ENCODE data around the gene ACACB.

ACACB gene

DNA sequence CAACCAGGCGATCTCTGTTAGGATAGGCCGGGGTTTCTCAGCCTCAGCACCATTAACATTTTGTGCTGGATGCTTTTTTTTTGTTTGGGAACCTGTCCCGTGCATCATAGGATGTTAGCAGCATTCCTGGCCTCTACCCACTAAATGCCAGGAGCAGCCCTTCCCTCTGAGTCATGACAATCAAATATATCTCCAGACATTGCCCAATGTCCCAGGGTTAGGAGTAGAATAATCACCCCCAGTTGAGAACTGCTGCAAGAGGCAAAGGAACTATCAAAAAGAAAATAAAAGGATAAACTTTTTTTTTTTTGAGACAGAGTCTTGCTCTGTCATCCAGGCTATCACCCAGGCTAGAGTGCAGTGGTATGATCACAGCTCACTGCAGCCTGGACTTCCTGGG is 76.0 kb downstream of the ACACB start:
- TF ChIP-seq, protein P1, sequence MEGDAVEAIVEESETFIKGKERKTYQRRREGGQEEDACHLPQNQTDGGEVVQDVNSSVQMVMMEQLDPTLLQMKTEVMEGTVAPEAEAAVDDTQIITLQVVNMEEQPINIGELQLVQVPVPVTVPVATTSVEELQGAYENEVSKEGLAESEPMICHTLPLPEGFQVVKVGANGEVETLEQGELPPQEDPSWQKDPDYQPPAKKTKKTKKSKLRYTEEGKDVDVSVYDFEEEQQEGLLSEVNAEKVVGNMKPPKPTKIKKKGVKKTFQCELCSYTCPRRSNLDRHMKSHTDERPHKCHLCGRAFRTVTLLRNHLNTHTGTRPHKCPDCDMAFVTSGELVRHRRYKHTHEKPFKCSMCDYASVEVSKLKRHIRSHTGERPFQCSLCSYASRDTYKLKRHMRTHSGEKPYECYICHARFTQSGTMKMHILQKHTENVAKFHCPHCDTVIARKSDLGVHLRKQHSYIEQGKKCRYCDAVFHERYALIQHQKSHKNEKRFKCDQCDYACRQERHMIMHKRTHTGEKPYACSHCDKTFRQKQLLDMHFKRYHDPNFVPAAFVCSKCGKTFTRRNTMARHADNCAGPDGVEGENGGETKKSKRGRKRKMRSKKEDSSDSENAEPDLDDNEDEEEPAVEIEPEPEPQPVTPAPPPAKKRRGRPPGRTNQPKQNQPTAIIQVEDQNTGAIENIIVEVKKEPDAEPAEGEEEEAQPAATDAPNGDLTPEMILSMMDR (IDR thresholded peaks at IDR 0.05; ENCODE audit: insufficient read depth, missing control alignments), result no peak
- no peak for DNase-seq (ENCODE audit: insufficient read length, low spot score)
- no peak for FAIRE-seq

DNA sequence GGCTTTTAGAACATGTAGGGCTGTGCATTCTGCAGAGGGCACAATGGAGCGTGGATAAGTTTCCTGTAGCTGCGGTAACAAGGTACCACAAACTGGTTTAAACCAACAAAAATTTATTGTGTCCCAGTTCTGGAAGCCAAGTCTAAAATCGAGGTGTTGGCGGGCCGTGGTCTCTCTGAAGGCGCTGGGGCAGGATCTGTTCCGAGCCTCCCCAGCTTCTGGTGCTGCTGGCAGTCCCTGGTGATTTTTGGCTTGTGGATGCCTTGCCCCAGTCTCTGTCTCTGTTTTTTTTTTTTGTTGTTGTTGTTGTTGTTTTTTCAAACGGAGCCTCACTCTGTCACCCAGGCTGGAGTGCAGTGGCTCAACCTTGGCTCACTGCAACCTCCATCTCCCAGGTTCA is 77.5 kb downstream of the ACACB start:
- no peak for DNase-seq (ENCODE audit: insufficient read length, low spot score)
- TF ChIP-seq, protein P1 (IDR thresholded peaks at IDR 0.05; ENCODE audit: insufficient read depth, missing control alignments), result no peak
- FAIRE-seq, result no peak

DNA sequence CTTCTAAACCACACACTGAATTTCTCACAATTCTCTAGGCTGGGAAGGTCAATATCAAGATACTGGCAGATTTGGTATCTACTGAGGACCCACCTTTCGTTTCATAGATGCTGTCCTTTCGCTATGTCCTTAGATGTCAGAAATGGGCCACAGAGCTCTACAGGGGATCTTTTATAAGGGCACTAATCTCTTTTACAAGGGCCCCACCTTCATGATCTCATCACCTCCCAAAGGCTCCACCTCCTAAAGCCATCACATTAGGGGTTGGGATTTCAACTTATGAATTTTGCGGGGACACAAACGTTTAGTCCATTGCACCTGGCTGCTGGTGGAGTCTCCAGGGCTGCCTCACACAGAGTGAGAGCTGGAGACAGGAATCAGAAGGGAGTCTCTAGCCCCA is 79.9 kb downstream of the ACACB start:
- FAIRE-seq, result no peak
- no peak for DNase-seq (ENCODE audit: insufficient read length, low spot score)
- TF ChIP-seq, protein P1 (IDR thresholded peaks at IDR 0.05; ENCODE audit: insufficient read depth, missing control alignments), result no peak

DNA sequence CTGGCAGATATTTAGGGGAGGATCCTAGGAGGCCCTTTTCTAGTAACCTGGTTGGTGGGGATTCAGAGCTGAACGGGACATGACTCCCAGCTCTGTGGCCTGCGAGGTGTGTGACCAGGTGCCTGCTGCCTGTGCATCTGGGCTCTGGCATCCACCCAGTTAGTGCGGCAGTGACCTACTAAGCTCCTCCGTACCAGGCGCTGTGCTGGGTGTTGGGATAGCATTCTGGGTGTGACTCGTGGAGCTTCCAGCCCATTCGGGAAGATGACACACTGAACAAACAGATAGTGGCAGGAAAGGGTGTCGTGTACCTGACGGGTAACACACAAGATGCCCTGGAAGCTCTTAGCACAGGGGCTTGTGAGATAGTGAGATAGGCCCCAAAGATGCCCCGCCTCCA is 80.9 kb downstream of the ACACB start:
- DNase-seq (ENCODE audit: insufficient read length, low spot score) (no peak), FAIRE-seq (no peak)
- TF ChIP-seq, protein P1 (IDR thresholded peaks at IDR 0.05; ENCODE audit: insufficient read depth, missing control alignments), result no peak

DNA sequence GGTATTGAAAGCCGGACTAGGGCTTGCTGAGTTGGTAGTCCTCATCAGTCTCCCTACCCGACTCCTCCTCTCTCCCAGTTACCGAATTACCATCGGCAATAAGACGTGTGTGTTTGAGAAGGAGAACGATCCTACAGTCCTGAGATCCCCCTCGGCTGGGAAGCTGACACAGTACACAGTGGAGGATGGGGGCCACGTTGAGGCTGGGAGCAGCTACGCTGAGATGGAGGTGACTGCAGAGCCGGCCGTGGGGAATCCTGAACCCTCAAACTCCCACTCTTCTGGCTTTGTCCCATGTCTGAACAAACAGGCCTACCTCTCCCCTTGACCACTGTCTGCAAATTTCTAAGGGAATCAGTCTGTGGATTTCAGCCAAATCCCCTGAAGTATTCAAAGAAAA is 82.9 kb downstream of the ACACB start:
- FAIRE-seq (no peak), DNase-seq (ENCODE audit: insufficient read length, low spot score) (no peak)
- TF ChIP-seq, protein P1 (IDR thresholded peaks at IDR 0.05; ENCODE audit: insufficient read depth, missing control alignments), result no peak

DNA sequence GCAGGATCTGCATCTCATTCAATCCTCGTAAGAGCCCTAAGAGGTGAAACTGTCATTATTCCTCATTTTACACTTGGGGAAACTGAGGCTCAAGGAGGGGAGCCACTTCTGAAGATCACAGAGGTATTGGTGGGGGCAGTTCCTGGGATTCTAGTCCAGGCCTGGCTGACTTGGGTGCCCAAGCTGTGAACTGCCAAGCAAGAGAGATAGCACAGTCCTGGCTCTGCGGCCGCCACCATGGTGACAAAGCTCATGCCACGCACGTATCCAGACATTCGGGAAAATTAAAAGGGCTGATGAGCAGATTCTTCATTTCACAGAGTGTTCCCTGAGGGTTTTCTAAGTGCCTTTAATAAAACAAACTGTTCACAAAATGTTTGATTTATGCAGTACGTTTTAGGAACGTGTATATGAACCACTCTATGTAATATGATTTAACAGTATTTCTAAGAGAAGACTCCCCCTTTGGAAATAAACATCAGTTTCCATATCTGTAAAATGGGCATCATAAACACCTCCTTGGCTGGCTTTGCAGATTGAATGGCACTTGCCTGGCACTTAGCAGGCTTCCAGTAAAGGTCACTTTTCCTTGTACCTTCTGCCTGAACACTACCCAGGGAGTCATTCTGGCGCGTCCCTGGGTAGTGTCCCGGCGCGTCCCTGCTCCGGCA is 84.6 kb downstream of the ACACB start:
- FAIRE-seq (no peak), DNase-seq (ENCODE audit: insufficient read length, low spot score) (no peak)
- TF ChIP-seq, protein P1 (IDR thresholded peaks at IDR 0.05; ENCODE audit: insufficient read depth, missing control alignments), result no peak

DNA sequence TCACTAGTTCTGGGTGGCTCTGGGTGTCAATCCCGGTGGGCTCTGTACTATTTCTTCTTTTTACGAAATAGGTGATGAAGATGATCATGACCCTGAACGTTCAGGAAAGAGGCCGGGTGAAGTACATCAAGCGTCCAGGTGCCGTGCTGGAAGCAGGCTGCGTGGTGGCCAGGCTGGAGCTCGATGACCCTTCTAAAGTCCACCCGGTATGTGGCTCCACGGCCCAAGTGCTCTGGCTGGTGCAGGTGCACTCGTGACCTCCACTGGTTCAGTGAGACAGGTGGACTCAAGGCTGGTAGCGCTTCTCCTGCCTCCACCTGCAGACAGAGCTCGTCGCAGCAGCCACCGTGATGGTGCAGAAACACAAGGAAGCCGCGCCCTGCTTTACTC is 85.1 kb downstream of the ACACB start:
- no peak for FAIRE-seq
- DNase-seq (ENCODE audit: insufficient read length, low spot score), result no peak

More for the DNA sequence above, 85.1 kb downstream of the ACACB start:
- TF ChIP-seq, protein P1 (IDR thresholded peaks at IDR 0.05; ENCODE audit: insufficient read depth, missing control alignments), result no peak
